ENCODE measurements around the gene DNAH12.
"Not testable (repeated sequence)": the region's sequence is repeated elsewhere in the genome, so short reads cannot be mapped to it uniquely, and the experiment has no call there.

DNA sequence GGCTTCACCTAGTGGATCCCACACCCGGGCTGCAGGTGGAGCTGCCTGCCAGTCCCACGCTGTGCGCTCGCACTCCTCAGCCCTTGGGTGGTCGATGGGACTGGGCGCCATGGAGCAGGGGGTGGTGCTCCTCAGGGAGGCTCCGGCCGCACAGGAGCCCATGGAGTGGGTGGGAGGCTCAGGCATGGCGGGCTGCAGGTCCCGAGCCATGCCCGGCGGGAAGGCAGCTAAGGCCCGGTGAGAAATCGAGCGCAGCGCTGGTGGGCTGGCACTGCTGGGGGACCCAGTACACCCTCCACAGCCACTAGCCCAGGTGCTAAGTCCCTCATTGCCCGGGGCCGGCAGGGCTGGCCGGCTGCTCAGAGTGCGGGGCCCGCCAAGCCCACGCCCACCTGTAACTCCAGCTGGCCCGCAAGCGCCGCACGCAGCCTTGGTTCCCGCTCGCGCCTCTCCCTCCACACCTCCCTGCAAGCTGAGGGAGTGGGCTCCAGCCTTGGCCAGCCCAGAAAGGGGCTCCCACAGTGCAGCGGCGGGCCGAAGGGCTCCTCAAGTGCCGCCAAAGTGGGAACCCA, 94.8 kb downstream of the DNAH12 start:
- not testable (repeated sequence) for TF ChIP-seq RBM22 (IDR thresholded peaks at IDR 0.05; ENCODE audit: low read depth, low read length, poor library complexity, severe bottlenecking); CBFB (CRISPR knock-in tag; IDR thresholded peaks at IDR 0.05); YBX1 (IDR thresholded peaks at IDR 0.05); SIN3A (IDR thresholded peaks at IDR 0.05; ENCODE audit: borderline replicate concordance in 2 of 2, control insufficient read depth in 1 of 2, low read depth in 2 of 2, low read length in 2 of 2); CREM (IDR thresholded peaks at IDR 0.05; ENCODE audit: low read depth); SMARCB1 (IDR thresholded peaks at IDR 0.05; ENCODE audit: insufficient read length, low read depth); EZH2 (IDR thresholded peaks at IDR 0.05; ENCODE audit: borderline replicate concordance, low read depth, low read length); TEAD4 (IDR thresholded peaks at IDR 0.05; ENCODE audit: low read length); TEAD4 (CRISPR knock-in tag; IDR thresholded peaks at IDR 0.05; ENCODE audit: borderline replicate concordance); RBBP5 (IDR thresholded peaks at IDR 0.05; ENCODE audit: borderline replicate concordance, insufficient read depth, low read length, poor library complexity, severe bottlenecking)
- TF ChIP-seq, protein P1, sequence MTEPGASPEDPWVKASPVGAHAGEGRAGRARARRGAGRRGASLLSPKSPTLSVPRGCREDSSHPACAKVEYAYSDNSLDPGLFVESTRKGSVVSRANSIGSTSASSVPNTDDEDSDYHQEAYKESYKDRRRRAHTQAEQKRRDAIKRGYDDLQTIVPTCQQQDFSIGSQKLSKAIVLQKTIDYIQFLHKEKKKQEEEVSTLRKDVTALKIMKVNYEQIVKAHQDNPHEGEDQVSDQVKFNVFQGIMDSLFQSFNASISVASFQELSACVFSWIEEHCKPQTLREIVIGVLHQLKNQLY (CRISPR knock-in tag; conservative IDR thresholded peaks at IDR 0.05), result not testable (repeated sequence)
- TF ChIP-seq, protein P2, sequence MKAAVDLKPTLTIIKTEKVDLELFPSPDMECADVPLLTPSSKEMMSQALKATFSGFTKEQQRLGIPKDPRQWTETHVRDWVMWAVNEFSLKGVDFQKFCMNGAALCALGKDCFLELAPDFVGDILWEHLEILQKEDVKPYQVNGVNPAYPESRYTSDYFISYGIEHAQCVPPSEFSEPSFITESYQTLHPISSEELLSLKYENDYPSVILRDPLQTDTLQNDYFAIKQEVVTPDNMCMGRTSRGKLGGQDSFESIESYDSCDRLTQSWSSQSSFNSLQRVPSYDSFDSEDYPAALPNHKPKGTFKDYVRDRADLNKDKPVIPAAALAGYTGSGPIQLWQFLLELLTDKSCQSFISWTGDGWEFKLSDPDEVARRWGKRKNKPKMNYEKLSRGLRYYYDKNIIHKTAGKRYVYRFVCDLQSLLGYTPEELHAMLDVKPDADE (conservative IDR thresholded peaks at IDR 0.05; ENCODE audit: control insufficient read depth, low read depth, low read length), result not testable (repeated sequence)
